GM18861 (cell line): Measurements from ENCODE around the gene ZSWIM8.

ENCODE experiments used
- ATAC-seq: cut with Tn5 transposase; IDR thresholded peaks from one replicate; pipeline ENCODE4 v1.9.1; 2021; ENCODE audit not compliant: unreplicated experiment

Gene ZSWIM8

GRCh38 chr10:73841061-73841421, 55.6 kb downstream of the ZSWIM8 start:
- no peak for ATAC-seq

- ATAC-seq = no peak
Observed at GRCh38 chr10:73841526-73842285, 56.3 kb downstream of the ZSWIM8 start.

- no peak for ATAC-seq
Observed at GRCh38 chr10:73842349-73842748, 56.9 kb downstream of the ZSWIM8 start.

- ATAC-seq = no peak
Observed at GRCh38 chr10:73843261-73843660, 57.9 kb downstream of the ZSWIM8 start.

- no peak for ATAC-seq
Observed at GRCh38 chr10:73847031-73847430, 61.6 kb downstream of the ZSWIM8 start.

- peak; percentile 82 for ATAC-seq
Observed at GRCh38 chr10:73848821-73849489, 63.5 kb downstream of the ZSWIM8 start.

- no peak for ATAC-seq
Observed at GRCh38 chr10:73850211-73850610, 64.8 kb downstream of the ZSWIM8 start.

GRCh38 chr10:73850863-73851461, 65.6 kb downstream of the ZSWIM8 start:
- no peak for ATAC-seq
